Measurements from ENCODE around the gene GLS.

The GLS gene

GRCh38 chr2:190909680-190910079 lies 29.1 kb downstream of the GLS start:
- no peak for TF ChIP-seq CTCF (IDR thresholded peaks at IDR 0.05; ENCODE audit: insufficient read depth, low read length)
- no peak for TF ChIP-seq POLR2AphosphoS5 (IDR thresholded peaks at IDR 0.05; ENCODE audit: low read depth)
- TF ChIP-seq SPI1 (IDR thresholded peaks at IDR 0.05; ENCODE audit: borderline replicate concordance, low read depth) = no peak
- no peak overlapping the region for H3K4me3 ChIP-seq (replicated peaks; ENCODE audit: insufficient read depth, low read length)
- no peak for DNase-seq (ENCODE audit: low read depth in 1 of 2, low spot score in 1 of 2)
- H3K27ac ChIP-seq (replicated peaks) = no peak overlapping the region
- no peaks in the 10 kb centered on the region for H3K27me3 ChIP-seq (ENCODE audit: insufficient read depth, poor library complexity, severe bottlenecking)

GRCh38 chr2:190910341-190911136 lies 29.9 kb downstream of the GLS start:
- H3K4me3 ChIP-seq (replicated peaks; ENCODE audit: insufficient read depth, low read length) = no peak overlapping the region
- TF ChIP-seq REST (IDR thresholded peaks at IDR 0.05; ENCODE audit: insufficient replicate concordance, low read depth) (no peak), GABPA (IDR thresholded peaks at IDR 0.05; ENCODE audit: low read depth) (no peak), POLR2AphosphoS5 (IDR thresholded peaks at IDR 0.05; ENCODE audit: low read depth) (no peak), SPI1 (IDR thresholded peaks at IDR 0.05; ENCODE audit: borderline replicate concordance, low read depth) (no peak), CTCF (IDR thresholded peaks at IDR 0.05; ENCODE audit: insufficient read depth, low read length) (no peak)
- no peaks in the 10 kb centered on the region for H3K27me3 ChIP-seq (ENCODE audit: insufficient read depth, poor library complexity, severe bottlenecking)
- DNase-seq (ENCODE audit: low read depth in 1 of 2, low spot score in 1 of 2) = no peak
- H3K27ac ChIP-seq (replicated peaks) = no peak overlapping the region

GRCh38 chr2:190911813-190912212 lies 31.2 kb downstream of the GLS start:
- DNase-seq (ENCODE audit: low read depth in 1 of 2, low spot score in 1 of 2) = no peak
- no peak overlapping the region for H3K4me3 ChIP-seq (replicated peaks; ENCODE audit: insufficient read depth, low read length)
- no peaks in the 10 kb centered on the region for H3K27me3 ChIP-seq (ENCODE audit: insufficient read depth, poor library complexity, severe bottlenecking)
- TF ChIP-seq GABPA (IDR thresholded peaks at IDR 0.05; ENCODE audit: low read depth) (no peak), POLR2AphosphoS5 (IDR thresholded peaks at IDR 0.05; ENCODE audit: low read depth) (no peak), CTCF (IDR thresholded peaks at IDR 0.05; ENCODE audit: insufficient read depth, low read length) (no peak), REST (IDR thresholded peaks at IDR 0.05; ENCODE audit: insufficient replicate concordance, low read depth) (no peak)
- no peak overlapping the region for H3K27ac ChIP-seq (replicated peaks)

GRCh38 chr2:190912726-190913125 lies 32.1 kb downstream of the GLS start:
- TF ChIP-seq CTCF (IDR thresholded peaks at IDR 0.05; ENCODE audit: insufficient read depth, low read length) (no peak), SPI1 (IDR thresholded peaks at IDR 0.05; ENCODE audit: borderline replicate concordance, low read depth) (no peak), GABPA (IDR thresholded peaks at IDR 0.05; ENCODE audit: low read depth) (no peak), REST (IDR thresholded peaks at IDR 0.05; ENCODE audit: insufficient replicate concordance, low read depth) (no peak), POLR2AphosphoS5 (IDR thresholded peaks at IDR 0.05; ENCODE audit: low read depth) (no peak)
- Histone ChIP-seq H3K27ac (replicated peaks) (no peak overlapping the region), H3K27me3 (ENCODE audit: insufficient read depth, poor library complexity, severe bottlenecking) (no peaks in the 10 kb centered on the region), H3K4me3 (replicated peaks; ENCODE audit: insufficient read depth, low read length) (no peak overlapping the region)
- no peak for DNase-seq (ENCODE audit: low read depth in 1 of 2, low spot score in 1 of 2)
